K562 (cell line): ENCODE results near the gene LSR. TPM values are rescaled to one million over a fixed set of nuclear protein-coding genes. Genes with fewer than 3 reads are reported as not detected.

Experiments
- ARID2 ChIP-seq: fragments of 450-650 bp; IDR thresholded peaks from 2 replicates; pipeline ENCODE4 v1.6.1; 2017; ENCODE audit warnings: antibody characterized with exemption, mild to moderate bottlenecking
- CBX3 ChIP-seq, 2 experiments: IDR thresholded peaks; 1 replicate in 1 of 2; 2 replicates in 1 of 2; pipeline ENCODE4 v1.6.1; 2012; ENCODE audit warnings: inconsistent platforms in 2 of 2, low read length in 2 of 2, borderline replicate concordance in 1 of 2, control low read depth in 1 of 2
- CTBP1 ChIP-seq: fragments of 450-650 bp; IDR thresholded peaks from 2 replicates; pipeline ENCODE4 v1.6.1; 2016; ENCODE audit warnings: borderline replicate concordance
- ELF4 ChIP-seq: fragments of 450-650 bp; formaldehyde crosslinking; IDR thresholded peaks from 2 replicates; pipeline ENCODE4 v1.4.0; 2022; ENCODE audit warnings: missing genetic modification characterization
- FOXK1 ChIP-seq: sonication (generic); formaldehyde crosslinking; IDR thresholded peaks from 2 replicates; pipeline ENCODE4 v1.8.0; 2022; ENCODE audit warnings: missing genetic modification reagents, mild to moderate bottlenecking, borderline replicate concordance
- MYC ChIP-seq, 2 experiments: fragments of 250-450 bp in 1 of 2; sonication (Bioruptor Pico) in 1 of 2; IDR thresholded peaks; 2 replicates each; pipeline versions ENCODE4 v1.5.1 to v1.6.1; 2012 to 2021; ENCODE audit warnings: low read depth in 2 of 2, borderline replicate concordance in 1 of 2, improper control_type of control experiment in 1 of 2, low read length in 1 of 2, mild to moderate bottlenecking in 1 of 2, moderate library complexity in 1 of 2
- NCOA1 ChIP-seq: fragments of 450-650 bp; IDR thresholded peaks from 2 replicates; pipeline ENCODE4 v1.6.1; 2016; ENCODE audit warnings: low read depth
- NCOR1 ChIP-seq: fragments of 450-650 bp; IDR thresholded peaks from 2 replicates; pipeline ENCODE4 v1.6.1; 2016; ENCODE audit warnings: mild to moderate bottlenecking, moderate library complexity
- NKRF ChIP-seq: fragments of 450-650 bp; IDR thresholded peaks from 2 replicates; pipeline ENCODE4 v1.6.1; 2016; ENCODE audit warnings: borderline replicate concordance
- NR2C1 ChIP-seq, 2 experiments: fragments of 450-650 bp; IDR thresholded peaks; 2 replicates each; pipeline ENCODE4 v1.6.1; 2017; ENCODE audit warnings: mild to moderate bottlenecking in 2 of 2, antibody characterized with exemption in 1 of 2, inconsistent platforms in 1 of 2, missing compliant biosample characterization in 1 of 2, missing genetic modification characterization in 1 of 2
- ZC3H11A ChIP-seq: IDR thresholded peaks from 2 replicates; pipeline ENCODE4 v1.6.1; 2012; ENCODE audit warnings: low read depth, low read length, improper control_type of control experiment
- ZSCAN32 ChIP-seq: fragments of 450-650 bp; formaldehyde crosslinking; IDR thresholded peaks from 2 replicates; pipeline ENCODE4 v1.4.0; 2020; ENCODE audit warnings: mild to moderate bottlenecking, moderate library complexity
- polyA plus RNA-seq, 8 experiments: library from polyadenylated mRNA; depleted of rRNA in 4 of 8; stranded (reverse) in 5 of 8; unstranded in 3 of 8; fragments of >200 nt; fragmentation: Nextera tagmentation in 2 of 8; fragmentation: Illumina TruSeq in 1 of 8; extraction: Ambion mirVana in 2 of 8; extraction: Trizol in 1 of 8; gene quantifications; 2 replicates each; pipeline versions ENCODE4 v1.2.1 to v1.2.3, GENCODE V29; 2011 to 2014; ENCODE audit warnings: inconsistent platforms in 1 of 8, missing spikeins in 1 of 8
- total RNA-seq, 7 experiments: library from RNA; depleted of rRNA in 6 of 7; stranded (reverse); fragments of >200 nt in 6 of 7; fragmentation: Illumina TruSeq in 2 of 7; extraction: Trizol in 2 of 7; gene quantifications; 2 replicates each; pipeline versions ENCODE4 v1.2.1 to v1.2.3, GENCODE V29; 2011 to 2021; ENCODE audit warnings: low replicate concordance in 1 of 7
- TF ChIP-seq, protein P1 (sequence below): sonication (generic); formaldehyde crosslinking; IDR thresholded peaks from 2 replicates; pipeline ENCODE4 v1.8.1; 2023; ENCODE audit warnings: mild to moderate bottlenecking, missing genetic modification reagents
- TF ChIP-seq, protein P2 (sequence below): fragments of 250-450 bp; sonication (Bioruptor Pico); IDR thresholded peaks from 2 replicates; pipeline ENCODE4 v1.8.0; 2021; ENCODE audit warnings: borderline replicate concordance, mild to moderate bottlenecking, moderate library complexity; ENCODE audit not compliant: poor library complexity, severe bottlenecking
- TF ChIP-seq, protein P3 (sequence below): fragments of 250-450 bp; sonication (Bioruptor Pico); IDR thresholded peaks from 2 replicates; pipeline ENCODE4 v1.5.1; 2021; ENCODE audit warnings: mild to moderate bottlenecking
- TF ChIP-seq, protein P4 (sequence below), 2 experiments: IDR thresholded peaks; 2 replicates each; pipeline ENCODE4 v1.6.1; 2011; ENCODE audit warnings: borderline replicate concordance in 1 of 2, control low read depth in 1 of 2, low read depth in 1 of 2, low read length in 1 of 2, mild to moderate bottlenecking in 1 of 2, mixed read lengths in 1 of 2, moderate library complexity in 1 of 2; ENCODE audit not compliant: insufficient read depth in 1 of 2, insufficient read length in 1 of 2, poor library complexity in 1 of 2, severe bottlenecking in 1 of 2; ENCODE audit errors: extremely low read depth in 1 of 2

Gene LSR
- total and polyA plus RNA-seq, 9 of the 15 experiments (the other 6 are each of a cell fraction or from before 2014, with no cell fraction given) = 0.44 to 87.9 (median 28.0) TPM

- TF ChIP-seq, protein P1, sequence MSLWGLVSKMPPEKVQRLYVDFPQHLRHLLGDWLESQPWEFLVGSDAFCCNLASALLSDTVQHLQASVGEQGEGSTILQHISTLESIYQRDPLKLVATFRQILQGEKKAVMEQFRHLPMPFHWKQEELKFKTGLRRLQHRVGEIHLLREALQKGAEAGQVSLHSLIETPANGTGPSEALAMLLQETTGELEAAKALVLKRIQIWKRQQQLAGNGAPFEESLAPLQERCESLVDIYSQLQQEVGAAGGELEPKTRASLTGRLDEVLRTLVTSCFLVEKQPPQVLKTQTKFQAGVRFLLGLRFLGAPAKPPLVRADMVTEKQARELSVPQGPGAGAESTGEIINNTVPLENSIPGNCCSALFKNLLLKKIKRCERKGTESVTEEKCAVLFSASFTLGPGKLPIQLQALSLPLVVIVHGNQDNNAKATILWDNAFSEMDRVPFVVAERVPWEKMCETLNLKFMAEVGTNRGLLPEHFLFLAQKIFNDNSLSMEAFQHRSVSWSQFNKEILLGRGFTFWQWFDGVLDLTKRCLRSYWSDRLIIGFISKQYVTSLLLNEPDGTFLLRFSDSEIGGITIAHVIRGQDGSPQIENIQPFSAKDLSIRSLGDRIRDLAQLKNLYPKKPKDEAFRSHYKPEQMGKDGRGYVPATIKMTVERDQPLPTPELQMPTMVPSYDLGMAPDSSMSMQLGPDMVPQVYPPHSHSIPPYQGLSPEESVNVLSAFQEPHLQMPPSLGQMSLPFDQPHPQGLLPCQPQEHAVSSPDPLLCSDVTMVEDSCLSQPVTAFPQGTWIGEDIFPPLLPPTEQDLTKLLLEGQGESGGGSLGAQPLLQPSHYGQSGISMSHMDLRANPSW (CRISPR knock-in tag) = no peak
- TF ChIP-seq MYC (IDR thresholded peaks at IDR 0.05; ENCODE audit: low read depth, low read length) (peak; percentile 72), MYC (CRISPR knock-in tag; IDR thresholded peaks at IDR 0.05; ENCODE audit: borderline replicate concordance, low read depth) (no peak), NCOA1 (no peak), ZC3H11A (no peak), ARID2 (no peak), NCOR1 (no peak), FOXK1 (no peak), NR2C1 (IDR thresholded peaks at IDR 0.05) (no peak), NR2C1 (tag; IDR thresholded peaks at IDR 0.05) (no peak), NKRF (no peak), ZSCAN32 (CRISPR knock-in tag) (no peak), CTBP1 (peak; percentile 22; the same call in 1 of the 2 replicates), CBX3 (IDR thresholded peaks at IDR 0.05; ENCODE audit: borderline replicate concordance in 1 of 2, low read length in 2 of 2) (peak in 1 of 2 experiments; percentile 39; a peak in 1 of 3 replicates), ELF4 (CRISPR knock-in tag) (no peak)
- TF ChIP-seq, protein P2, sequence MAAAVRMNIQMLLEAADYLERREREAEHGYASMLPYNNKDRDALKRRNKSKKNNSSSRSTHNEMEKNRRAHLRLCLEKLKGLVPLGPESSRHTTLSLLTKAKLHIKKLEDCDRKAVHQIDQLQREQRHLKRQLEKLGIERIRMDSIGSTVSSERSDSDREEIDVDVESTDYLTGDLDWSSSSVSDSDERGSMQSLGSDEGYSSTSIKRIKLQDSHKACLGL = no peak
- TF ChIP-seq, protein P3, sequence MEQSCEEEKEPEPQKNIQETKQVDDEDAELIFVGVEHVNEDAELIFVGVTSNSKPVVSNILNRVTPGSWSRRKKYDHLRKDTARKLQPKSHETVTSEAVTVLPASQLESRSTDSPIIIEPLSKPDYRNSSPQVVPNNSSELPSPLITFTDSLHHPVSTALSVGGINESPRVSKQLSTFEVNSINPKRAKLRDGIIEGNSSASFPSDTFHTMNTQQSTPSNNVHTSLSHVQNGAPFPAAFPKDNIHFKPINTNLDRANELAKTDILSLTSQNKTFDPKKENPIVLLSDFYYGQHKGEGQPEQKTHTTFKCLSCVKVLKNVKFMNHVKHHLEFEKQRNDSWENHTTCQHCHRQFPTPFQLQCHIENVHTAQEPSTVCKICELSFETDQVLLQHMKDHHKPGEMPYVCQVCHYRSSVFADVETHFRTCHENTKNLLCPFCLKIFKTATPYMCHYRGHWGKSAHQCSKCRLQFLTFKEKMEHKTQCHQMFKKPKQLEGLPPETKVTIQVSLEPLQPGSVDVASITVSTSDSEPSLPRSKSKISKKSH (CRISPR knock-in tag) = no peak
- TF ChIP-seq, protein P4, sequence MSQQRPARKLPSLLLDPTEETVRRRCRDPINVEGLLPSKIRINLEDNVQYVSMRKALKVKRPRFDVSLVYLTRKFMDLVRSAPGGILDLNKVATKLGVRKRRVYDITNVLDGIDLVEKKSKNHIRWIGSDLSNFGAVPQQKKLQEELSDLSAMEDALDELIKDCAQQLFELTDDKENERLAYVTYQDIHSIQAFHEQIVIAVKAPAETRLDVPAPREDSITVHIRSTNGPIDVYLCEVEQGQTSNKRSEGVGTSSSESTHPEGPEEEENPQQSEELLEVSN (IDR thresholded peaks at IDR 0.05; ENCODE audit: borderline replicate concordance in 1 of 2, extremely low read depth in 1 of 2, insufficient read depth in 1 of 2, insufficient read length in 1 of 2, low read depth in 1 of 2, low read length in 1 of 2, poor library complexity in 1 of 2, severe bottlenecking in 1 of 2) = peak; percentile 29 to 38
Measured at GRCh38 chr19:35223084-35223790, 25.6 kb upstream of the LSR start (continued).
